SIG-M5 treated with dmso at 0.1 percent for 504 hours (cell line): ENCODE data around the gene NYAP2.

Source experiments
- DNase-seq: peaks from one replicate; lab custom pipeline; 2025; ENCODE audit not compliant: unreplicated experiment; lab: John Stamatoyannopoulos, UW

The NYAP2 gene

DNA sequence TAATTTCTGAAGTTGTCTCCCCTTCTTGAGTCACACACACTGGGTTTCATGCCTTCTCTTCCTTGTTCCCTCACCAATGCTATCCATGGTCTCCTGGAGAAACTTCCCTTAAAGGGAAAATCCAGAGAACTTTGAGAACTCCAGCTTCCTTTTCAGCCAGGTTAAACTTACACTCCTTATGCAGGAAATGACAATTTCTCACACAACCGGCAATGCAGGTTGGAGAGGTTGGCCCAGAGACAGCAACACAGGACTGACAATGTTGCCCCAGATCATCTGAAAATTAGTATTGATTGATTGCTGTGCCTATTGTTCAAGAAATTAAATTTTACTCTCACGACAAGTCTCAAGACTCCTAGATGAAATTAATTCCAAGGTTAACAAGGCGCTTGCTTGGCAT is 292.2 kb downstream of the NYAP2 start:
- DNase-seq: no peak

DNA sequence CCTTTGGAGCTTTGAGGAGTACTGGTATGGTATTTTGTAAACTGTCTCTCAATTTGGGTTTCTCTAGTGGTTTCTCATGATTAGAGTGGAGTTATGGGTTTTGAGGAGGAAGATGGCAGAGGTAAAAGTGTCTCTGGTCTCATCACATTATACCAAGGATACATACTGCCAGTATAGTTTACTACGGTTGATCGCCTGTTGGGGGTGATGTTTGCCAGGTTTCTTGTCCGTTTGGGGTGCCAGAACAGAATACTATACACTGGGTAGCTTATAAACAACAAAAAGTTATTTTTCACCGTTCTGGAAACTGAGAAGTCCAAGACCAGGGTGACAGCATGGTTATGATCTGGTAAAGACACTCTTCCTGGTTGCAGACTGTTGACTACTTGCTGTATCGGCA is 293.7 kb downstream of the NYAP2 start:
- DNase-seq: no peak

DNA sequence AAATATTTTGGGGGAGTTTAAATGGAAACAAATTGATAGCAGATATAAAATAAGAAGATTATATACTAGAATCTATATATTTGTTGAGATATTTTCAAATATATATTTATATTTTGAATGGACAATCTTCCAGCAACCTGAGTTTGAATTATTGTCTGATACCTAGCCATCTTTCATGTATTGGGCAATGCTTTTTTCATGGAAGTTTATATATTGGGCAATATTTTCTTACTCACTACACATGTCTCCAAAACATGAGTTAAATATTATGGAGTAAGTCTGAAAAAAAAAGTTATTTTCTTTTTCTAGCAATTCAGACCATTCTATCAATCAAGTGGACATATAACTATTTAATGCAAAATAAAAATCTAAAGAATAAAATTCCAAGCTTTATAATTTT is 295.2 kb downstream of the NYAP2 start:
- DNase-seq: no peak

DNA sequence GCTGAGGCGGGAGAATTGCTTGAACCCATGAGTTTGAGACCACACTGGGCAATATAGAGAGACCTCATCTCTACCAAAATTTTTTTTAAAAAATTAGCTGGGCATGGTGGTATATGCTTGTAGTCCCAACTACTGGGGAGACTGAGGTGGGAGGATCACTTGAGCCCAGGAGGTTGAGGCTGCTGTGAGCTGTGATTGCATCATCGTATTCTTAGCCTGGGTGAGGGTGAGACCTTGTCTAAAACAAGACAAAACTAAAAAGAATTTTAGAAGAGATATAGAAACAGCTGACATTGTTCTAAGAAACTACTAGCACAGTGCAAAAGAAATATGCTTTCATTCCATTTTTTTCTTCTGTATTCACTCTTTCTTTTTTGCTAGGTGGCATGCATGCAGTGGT is 298.4 kb downstream of the NYAP2 start:
- no peak for DNase-seq
